WTC11 (cell line): ENCODE results near the gene TMEM8B. TPM values are rescaled to one million over a fixed set of nuclear protein-coding genes. Genes with fewer than 3 reads are reported as not detected.

Source experiments
- ATAC-seq: fragments of 200-7000 bp; cut with Tn5 transposase; 2 replicates; pipeline ENCODE4 v1.10.0; 2021; ENCODE audit warnings: mild to moderate bottlenecking, moderate library complexity
- CTCF ChIA-PET: fragments of 300-600 bp; sonication (Branson Sonifier 250); formaldehyde crosslinking; loops from one replicate; lab custom pipeline; 2021; ENCODE audit warnings: antibody characterized with exemption; lab: Charles Lee
- POLR2A ChIA-PET: fragments of 350-600 bp; sonication (Branson Sonifier 250); formaldehyde crosslinking; loops from one replicate; lab custom pipeline; 2021; ENCODE audit warnings: antibody characterized with exemption; lab: Charles Lee
- DNase-seq: peaks from one replicate; pipeline ENCODE4 v3.0.0; 2021; ENCODE audit warnings: low spot score
- H3K27ac Mint-ChIP-seq: 2 replicates; pipeline ENCODE4 v1.8.0; 2021; ENCODE audit warnings: mixed read lengths
- H3K27me3 Mint-ChIP-seq: 2 replicates; pipeline ENCODE4 v1.8.0; 2021; ENCODE audit warnings: low read depth, mild to moderate bottlenecking, moderate library complexity, mixed read lengths
- H3K36me3 Mint-ChIP-seq: 2 replicates; pipeline ENCODE4 v1.8.0; 2021; ENCODE audit warnings: mixed read lengths
- H3K4me1 Mint-ChIP-seq: 2 replicates; pipeline ENCODE4 v1.8.0; 2022; ENCODE audit warnings: mixed read lengths
- H3K4me3 Mint-ChIP-seq: 2 replicates; pipeline ENCODE4 v1.8.0; 2021; ENCODE audit warnings: mild to moderate bottlenecking, moderate library complexity, mixed read lengths
- H3K9me3 Mint-ChIP-seq: 2 replicates; pipeline ENCODE4 v1.8.0; 2021; ENCODE audit warnings: mixed read lengths
- AFF4 ChIP-seq: sonication (generic); formaldehyde crosslinking; IDR thresholded peaks from 2 replicates; pipeline ENCODE4 v1.8.1; 2023; ENCODE audit warnings: mild to moderate bottlenecking, missing genetic modification reagents, borderline replicate concordance
- AR ChIP-seq: fragments of 250-450 bp; sonication (Bioruptor Pico); IDR thresholded peaks from 2 replicates; pipeline ENCODE4 v1.9.0; 2021; ENCODE audit warnings: mild to moderate bottlenecking
- ATF1 ChIP-seq: sonication (generic); formaldehyde crosslinking; IDR thresholded peaks from 2 replicates; pipeline ENCODE4 v1.8.1; 2023; ENCODE audit warnings: mild to moderate bottlenecking, moderate library complexity, missing genetic modification reagents
- CBFB ChIP-seq: sonication (generic); formaldehyde crosslinking; IDR thresholded peaks from 2 replicates; pipeline ENCODE4 v1.8.1; 2022; ENCODE audit warnings: mild to moderate bottlenecking, low read depth, missing genetic modification reagents
- FOXP1 ChIP-seq: sonication (generic); formaldehyde crosslinking; IDR thresholded peaks from 2 replicates; pipeline ENCODE4 v1.8.0; 2022; ENCODE audit warnings: missing genetic modification reagents, mild to moderate bottlenecking, moderate library complexity, borderline replicate concordance
- GABPB1 ChIP-seq: sonication (generic); formaldehyde crosslinking; IDR thresholded peaks from 2 replicates; pipeline ENCODE4 v1.8.1; 2023; ENCODE audit warnings: mild to moderate bottlenecking, missing genetic modification reagents
- MYBL2 ChIP-seq: sonication (generic); formaldehyde crosslinking; IDR thresholded peaks from 2 replicates; pipeline ENCODE4 v1.8.1; 2023; ENCODE audit warnings: mild to moderate bottlenecking, moderate library complexity, missing genetic modification reagents
- NFYB ChIP-seq: sonication (generic); formaldehyde crosslinking; conservative IDR thresholded peaks from 2 replicates; pipeline ENCODE4 v1.8.0; 2022; ENCODE audit warnings: low read depth, missing genetic modification reagents
- NR1H2 ChIP-seq: sonication (generic); formaldehyde crosslinking; IDR thresholded peaks from 2 replicates; pipeline ENCODE4 v1.9.0; 2021; ENCODE audit warnings: mild to moderate bottlenecking, moderate library complexity, missing genetic modification reagents
- NR3C1 ChIP-seq: sonication (generic); formaldehyde crosslinking; conservative IDR thresholded peaks from 2 replicates; pipeline ENCODE4 v1.8.1; 2023; ENCODE audit warnings: low read depth, mild to moderate bottlenecking, missing genetic modification reagents
- SMAD4 ChIP-seq: sonication (generic); formaldehyde crosslinking; IDR thresholded peaks from 2 replicates; pipeline ENCODE4 v1.8.0; 2022; ENCODE audit warnings: mild to moderate bottlenecking, missing genetic modification reagents
- TCF7 ChIP-seq: sonication (generic); formaldehyde crosslinking; IDR thresholded peaks from 2 replicates; pipeline ENCODE4 v1.8.0; 2022; ENCODE audit warnings: mild to moderate bottlenecking, low read depth, missing genetic modification reagents, moderate library complexity
- ZMAT4 ChIP-seq: fragments of 250-450 bp; sonication (Bioruptor Pico); IDR thresholded peaks from 2 replicates; pipeline ENCODE4 v1.9.0; 2021; ENCODE audit warnings: mild to moderate bottlenecking
- ZNF219 ChIP-seq: sonication (generic); formaldehyde crosslinking; IDR thresholded peaks from 2 replicates; pipeline ENCODE4 v1.8.0; 2023; ENCODE audit warnings: missing genetic modification reagents, mild to moderate bottlenecking, borderline replicate concordance
- ZSCAN18 ChIP-seq: fragments of 250-450 bp; sonication (Bioruptor Pico); IDR thresholded peaks from 2 replicates; pipeline ENCODE4 v2.1.2; 2022; ENCODE audit warnings: mild to moderate bottlenecking, moderate library complexity
- total RNA-seq: library from RNA; stranded (reverse); gene quantifications from 3 replicates; pipeline ENCODE4 v1.2.3, GENCODE V29; 2021

Gene TMEM8B
- total RNA-seq, 1 experiment from 2014 or later, result 9.5 TPM

- H3K36me3 Mint-ChIP-seq, result peaks cover 2% of the 10 kb centered on the region; the same call in 1 of the 2 replicates
- DNase-seq (no peak), ATAC-seq (no peak)
- peaks cover 3% of the 10 kb centered on the region for H3K9me3 Mint-ChIP-seq
- ChIA-PET CTCF (interaction anchor here (1.7 kb wide), 1 partner anchor 62 kb away, joined by 5 read pairs; no protein-coding TSS in a partner anchor), POLR2A (no interaction called here)
- TF ChIP-seq FOXP1 (CRISPR knock-in tag), result no peak
- no peak for TF ChIP-seq NR3C1 (CRISPR knock-in tag)
- TF ChIP-seq AR, result no peak
- no peak for TF ChIP-seq ZMAT4
- TF ChIP-seq CBFB, result no peak
- peaks cover 11% of the 10 kb centered on the region for H3K27me3 Mint-ChIP-seq
- H3K4me1 Mint-ChIP-seq, result peaks cover 20% of the 10 kb centered on the region
- H3K27ac Mint-ChIP-seq, result no peak overlapping the region
- no peak overlapping the region for H3K4me3 Mint-ChIP-seq
Measured at GRCh38 chr9:35820076-35820475, 9.0 kb upstream of the TMEM8B start.

- ATAC-seq (no peak), DNase-seq (no peak)
- CTCF ChIA-PET, result interaction anchor here (1.0 to 4.8 kb wide), 2 partner anchors 17 to 33 kb away, joined by 3 to 79 read pairs; no protein-coding TSS in a partner anchor
- H3K27ac Mint-ChIP-seq, result no peak overlapping the region
- TF ChIP-seq MYBL2 (CRISPR knock-in tag) (no peak), AFF4 (CRISPR knock-in tag) (no peak), ZNF219 (CRISPR knock-in tag) (no peak), GABPB1 (CRISPR knock-in tag) (no peak), NFYB (no peak), ZSCAN18 (CRISPR knock-in tag) (no peak), NR1H2 (CRISPR knock-in tag) (no peak), ATF1 (CRISPR knock-in tag) (no peak), SMAD4 (no peak), TCF7 (CRISPR knock-in tag) (no peak)
- TF ChIP-seq, all 79 proteins: peak for 0
- H3K4me3 Mint-ChIP-seq, result no peak overlapping the region
- no peaks in the 10 kb centered on the region for H3K9me3 Mint-ChIP-seq
- peaks cover 21% of the 10 kb centered on the region for H3K4me1 Mint-ChIP-seq
- H3K27me3 Mint-ChIP-seq, result peaks cover 2% of the 10 kb centered on the region; the same call in 1 of the 2 replicates
- POLR2A ChIA-PET, result no interaction called here
- H3K36me3 Mint-ChIP-seq, result no peaks in the 10 kb centered on the region
Measured at GRCh38 chr9:35822926-35823325, 6.1 kb upstream of the TMEM8B start.
